OCI-M2 (cell line): Measurements from ENCODE around the gene HMGN1.

ENCODE experiments used
- DNase-seq: peaks from one replicate; lab custom pipeline; 2025; ENCODE audit not compliant: unreplicated experiment; lab: John Stamatoyannopoulos, UW

HMGN1 gene

DNA sequence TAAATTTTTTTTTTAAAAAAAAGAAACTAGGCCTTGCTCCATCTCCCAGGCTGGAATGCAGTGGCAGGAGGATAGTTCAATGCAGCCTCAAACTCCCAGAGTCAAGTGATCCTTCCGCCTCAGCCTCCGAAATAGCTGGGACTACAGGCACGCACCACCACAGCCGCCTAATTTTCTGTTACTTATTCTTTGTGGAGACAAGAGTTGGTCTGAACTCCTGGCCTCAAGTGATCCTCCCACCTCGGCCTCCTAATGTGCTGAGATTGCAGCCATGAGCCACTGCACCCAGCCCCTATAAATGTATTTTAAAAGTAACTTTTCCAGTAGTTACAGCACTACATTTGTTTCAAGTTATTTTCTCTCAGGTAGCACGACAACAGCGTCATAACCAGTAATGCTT lies 37.7 kb downstream of the HMGN1 start:
- DNase-seq, result no peak

DNA sequence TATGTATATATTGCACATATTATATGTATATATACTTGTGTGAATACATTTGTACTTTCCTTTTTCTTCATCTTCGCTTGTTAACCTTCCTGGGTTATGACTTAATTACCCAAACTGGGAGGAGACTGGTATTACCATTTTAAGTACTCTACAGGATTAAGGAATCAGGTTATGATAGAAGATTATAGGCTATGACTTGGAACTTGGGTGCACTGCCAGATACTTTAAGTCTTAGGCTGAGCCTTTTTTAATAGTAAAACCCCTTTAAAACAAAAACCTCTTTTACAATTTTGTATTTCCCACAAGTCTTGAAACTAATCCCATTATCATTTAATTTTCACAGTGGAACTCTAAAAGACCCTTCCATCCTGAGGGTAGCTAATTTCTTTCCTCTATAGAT lies 41.4 kb downstream of the HMGN1 start:
- no peak for DNase-seq

DNA sequence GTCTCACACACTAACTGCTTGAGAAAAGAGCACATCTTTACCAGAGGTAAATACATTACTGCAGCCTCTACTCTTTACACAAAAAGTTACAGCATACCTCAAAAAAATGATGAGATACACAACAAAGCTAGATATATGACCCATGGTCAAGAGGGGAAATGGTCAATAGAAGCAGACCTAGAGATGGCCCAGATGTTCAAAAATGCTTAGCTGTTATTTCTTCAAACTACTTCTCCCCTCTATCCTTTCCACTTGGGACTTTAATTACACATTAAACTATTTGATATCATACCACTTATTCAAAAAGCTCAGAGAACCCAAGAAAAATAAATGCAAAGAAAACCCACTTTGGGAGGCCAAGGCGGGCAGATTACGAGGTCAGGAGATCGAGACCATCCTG lies 48.3 kb downstream of the HMGN1 start:
- DNase-seq, result no peak

DNA sequence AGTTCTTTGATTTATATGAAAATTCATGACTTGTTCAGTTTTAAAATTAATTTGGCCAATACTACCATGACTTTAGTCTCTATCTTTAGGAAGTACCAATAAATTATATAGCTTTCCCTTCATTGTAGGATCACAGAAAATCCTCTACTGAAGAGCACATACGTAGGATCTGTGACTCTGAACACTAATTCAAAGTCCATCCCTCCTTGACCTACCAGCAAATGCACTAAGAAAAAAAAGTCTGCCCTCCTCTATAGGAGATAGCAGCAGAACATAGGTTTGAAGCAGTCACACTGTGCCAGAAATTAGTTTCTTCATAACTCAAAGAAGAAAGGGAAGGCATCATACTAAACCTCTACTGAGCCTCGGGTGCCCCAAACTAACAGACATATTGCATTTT lies 52.0 kb downstream of the HMGN1 start:
- no peak for DNase-seq
